CD14-positive monocyte (primary cell): Measurements from ENCODE around the gene TTC12. TPM values are rescaled to one million over a fixed set of nuclear protein-coding genes. Genes with fewer than 3 reads are reported as not detected.

ENCODE experiments used
- DNase-seq, 3 donors: peaks; one replicate each; pipeline ENCODE4 v3.0.0-alpha.2; 2011 to 2022
- H2AFZ ChIP-seq: 2 replicates; pipeline ENCODE4 v1.6.0; 2012; ENCODE audit warnings: mild to moderate bottlenecking, low read depth, low read length, inconsistent platforms; ENCODE audit not compliant: insufficient read depth, poor library complexity, severe bottlenecking
- H3K27ac ChIP-seq, 2 donors: 1 replicate in 1 of 2; 2 replicates in 1 of 2; pipeline ENCODE4 v1.5.1; 2012 to 2013; ENCODE audit warnings: low read length in 2 of 2, control low read depth in 1 of 2, inconsistent platforms in 1 of 2, low read depth in 1 of 2, mild to moderate bottlenecking in 1 of 2
- H3K27me3 ChIP-seq, 2 donors: one replicate each; pipeline versions ENCODE4 v1.6.0 to v1.6.1; 2011 to 2013; ENCODE audit warnings: low read length in 2 of 2; ENCODE audit not compliant: control insufficient read depth in 2 of 2, insufficient read depth in 2 of 2
- H3K36me3 ChIP-seq, 2 donors: replicated peaks in 1 of 2; 1 replicate in 1 of 2; 2 replicates in 1 of 2; pipeline versions ENCODE4 v1.5.1 to v1.6.1; 2012 to 2013; ENCODE audit warnings: low read length in 2 of 2, control low read depth in 1 of 2, inconsistent platforms in 1 of 2, mild to moderate bottlenecking in 1 of 2; ENCODE audit not compliant: insufficient read depth in 2 of 2, control insufficient read depth in 1 of 2
- H3K4me1 ChIP-seq, 2 donors: 1 replicate in 1 of 2; 2 replicates in 1 of 2; pipeline versions ENCODE4 v1.5.1 to v1.6.1; 2012 to 2013; ENCODE audit warnings: low read length in 2 of 2, control low read depth in 1 of 2, inconsistent platforms in 1 of 2, mild to moderate bottlenecking in 1 of 2, moderate library complexity in 1 of 2; ENCODE audit not compliant: insufficient read depth in 2 of 2, control insufficient read depth in 1 of 2
- H3K4me2 ChIP-seq: replicated peaks from 2 replicates; pipeline ENCODE3; 2012; ENCODE audit warnings: low read length, moderate library complexity, mild to moderate bottlenecking; ENCODE audit not compliant: poor library complexity, severe bottlenecking; ENCODE audit errors: extremely low read depth
- H3K4me3 ChIP-seq, 3 experiments: fragments of 200-600 bp in 1 of 3; sonication (generic) in 1 of 3; replicated peaks in 1 of 3; 1 replicate in 2 of 3; 2 replicates in 1 of 3; pipeline ENCODE4 v1.5.1; 2011 to 2013; ENCODE audit warnings: low read length in 3 of 3, mild to moderate bottlenecking in 3 of 3, control low read depth in 2 of 3, low read depth in 2 of 3, inconsistent platforms in 1 of 3, moderate library complexity in 1 of 3
- H3K79me2 ChIP-seq: 2 replicates; pipeline ENCODE4 v1.6.0; 2012; ENCODE audit warnings: mild to moderate bottlenecking, control low read depth, inconsistent platforms, low read length, moderate library complexity; ENCODE audit not compliant: insufficient read depth
- H3K9ac ChIP-seq: 2 replicates; pipeline ENCODE4 v1.6.0; 2017; ENCODE audit warnings: low read length, mild to moderate bottlenecking; ENCODE audit not compliant: insufficient read depth, poor library complexity, severe bottlenecking
- H3K9me3 ChIP-seq, 2 donors: replicated peaks in 1 of 2; 1 replicate in 1 of 2; 2 replicates in 1 of 2; pipeline versions ENCODE4 v1.5.1 to v1.6.1; 2012 to 2013; ENCODE audit warnings: low read length in 2 of 2, control low read depth in 1 of 2; ENCODE audit not compliant: control insufficient read depth in 1 of 2, insufficient read depth in 1 of 2
- H4K20me1 ChIP-seq: 2 replicates; pipeline ENCODE4 v1.6.0; 2012; ENCODE audit warnings: mild to moderate bottlenecking, low read length, control low read depth, moderate library complexity; ENCODE audit not compliant: insufficient read depth
- H3K27ac Mint-ChIP-seq, 7 donors: one replicate each; pipeline ENCODE4 v1.8.0; 2020; ENCODE audit warnings: mild to moderate bottlenecking in 7 of 7, mixed read lengths in 7 of 7, moderate library complexity in 6 of 7, inconsistent platforms in 2 of 7
- H3K27me3 Mint-ChIP-seq, 3 donors: one replicate each; pipeline ENCODE4 v1.8.0; 2021 to 2022; ENCODE audit warnings: low read depth in 3 of 3, mild to moderate bottlenecking in 3 of 3, mixed read lengths in 3 of 3, moderate library complexity in 3 of 3, inconsistent platforms in 1 of 3
- H3K36me3 Mint-ChIP-seq, 2 donors: one replicate each; pipeline ENCODE4 v1.8.0; 2020; ENCODE audit warnings: mixed read lengths in 2 of 2, inconsistent platforms in 1 of 2, mild to moderate bottlenecking in 1 of 2
- H3K4me1 Mint-ChIP-seq: one replicate; pipeline ENCODE4 v1.8.0; 2020; ENCODE audit warnings: mild to moderate bottlenecking, mixed read lengths
- H3K4me3 Mint-ChIP-seq, 2 donors: one replicate each; pipeline ENCODE4 v1.8.0; 2020; ENCODE audit warnings: mild to moderate bottlenecking in 2 of 2, mixed read lengths in 2 of 2, moderate library complexity in 1 of 2
- H3K9me3 Mint-ChIP-seq, 7 donors: one replicate each; pipeline ENCODE4 v1.8.0; 2020 to 2022; ENCODE audit warnings: mixed read lengths in 7 of 7, mild to moderate bottlenecking in 6 of 7, moderate library complexity in 6 of 7, inconsistent platforms in 2 of 7
- WGBS: methylation state at CpG from one replicate; pipeline ENCODE4 v1.1.5; 2013; ENCODE audit warnings: missing lambda C conversion rate; ENCODE audit not compliant: insufficient coverage; 5-methylcytosine and 5-hydroxymethylcytosine counted together
- intact Hi-C, 2 donors: fragments of 100-400 bp; cut with micrococcal nuclease; formaldehyde crosslinking; loops; one replicate each; pipeline versions ENCODE4 v1.15.0 to v1.15.1; 2023
- polyA plus RNA-seq, 3 donors: library from polyadenylated mRNA; depleted of rRNA in 1 of 3; unstranded in 2 of 3; stranded (reverse) in 1 of 3; fragments of 300-500 nt in 2 of 3; fragments of >200 nt in 1 of 3; fragmentation: Illumina TruSeq in 2 of 3; gene quantifications; 1 replicate in 2 of 3; 2 replicates in 1 of 3; pipeline ENCODE4 v1.2.3, GENCODE V29; 2012 to 2021
- TF ChIP-seq, protein P1 (sequence below): fragments of 200-600 bp; IDR thresholded peaks from one replicate; pipeline ENCODE4 v1.8.0; 2022; ENCODE audit warnings: antibody characterized with exemption, mild to moderate bottlenecking

The TTC12 gene
- polyA plus RNA-seq, 3 donors: 1.7 to 3.0 (median 2.4) TPM

DNA sequence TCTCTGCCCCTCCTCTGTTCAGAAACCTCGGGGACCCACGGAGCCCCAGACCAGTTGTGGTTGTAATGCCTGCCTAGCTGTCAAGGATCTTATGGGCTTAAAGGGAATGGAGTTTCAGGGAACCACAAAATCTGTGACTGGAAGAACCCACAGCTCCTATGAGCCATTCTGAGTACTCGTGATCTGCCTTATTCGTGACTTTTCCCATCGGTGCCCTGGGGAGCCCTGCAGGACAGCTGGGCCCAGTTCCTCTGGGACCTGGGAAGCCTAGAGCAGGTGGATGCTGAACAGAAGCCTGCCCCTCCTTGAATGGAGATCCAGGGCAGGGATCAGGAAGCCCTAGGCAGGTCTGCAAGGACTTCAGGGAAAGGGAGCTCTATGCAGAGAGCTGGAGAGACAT lies 42.1 kb upstream of the TTC12 start:
- Histone ChIP-seq H3K9me3 (no peaks in the 10 kb centered on the region), H3K36me3 (no peaks in the 10 kb centered on the region), H3K4me3 (no peak overlapping the region), H3K4me1 (no peaks in the 10 kb centered on the region), H3K4me2 (no peak overlapping the region), H3K27me3 (no peaks in the 10 kb centered on the region), H3K27ac (no peak overlapping the region), H2AFZ (no peak overlapping the region), H3K9ac (no peak overlapping the region), H3K79me2 (no peaks in the 10 kb centered on the region), H4K20me1 (no peaks in the 10 kb centered on the region)
- DNase-seq: no peak
- intact Hi-C loops: no loop called here
- Mint-ChIP-seq H3K4me3 (no peak overlapping the region), H3K27me3 (peaks cover 6 to 13% (median 12%) of the 10 kb centered on the region in 3 donors), H3K9me3 (peaks cover 0 to 2% (median 0%) of the 10 kb centered on the region in 7 donors), H3K36me3 (no peaks in the 10 kb centered on the region), H3K4me1 (no peaks in the 10 kb centered on the region), H3K27ac (no peak overlapping the region)
- 69% methylated on average over 5 of the region's 5 CpGs for WGBS
- TF ChIP-seq, protein P1, sequence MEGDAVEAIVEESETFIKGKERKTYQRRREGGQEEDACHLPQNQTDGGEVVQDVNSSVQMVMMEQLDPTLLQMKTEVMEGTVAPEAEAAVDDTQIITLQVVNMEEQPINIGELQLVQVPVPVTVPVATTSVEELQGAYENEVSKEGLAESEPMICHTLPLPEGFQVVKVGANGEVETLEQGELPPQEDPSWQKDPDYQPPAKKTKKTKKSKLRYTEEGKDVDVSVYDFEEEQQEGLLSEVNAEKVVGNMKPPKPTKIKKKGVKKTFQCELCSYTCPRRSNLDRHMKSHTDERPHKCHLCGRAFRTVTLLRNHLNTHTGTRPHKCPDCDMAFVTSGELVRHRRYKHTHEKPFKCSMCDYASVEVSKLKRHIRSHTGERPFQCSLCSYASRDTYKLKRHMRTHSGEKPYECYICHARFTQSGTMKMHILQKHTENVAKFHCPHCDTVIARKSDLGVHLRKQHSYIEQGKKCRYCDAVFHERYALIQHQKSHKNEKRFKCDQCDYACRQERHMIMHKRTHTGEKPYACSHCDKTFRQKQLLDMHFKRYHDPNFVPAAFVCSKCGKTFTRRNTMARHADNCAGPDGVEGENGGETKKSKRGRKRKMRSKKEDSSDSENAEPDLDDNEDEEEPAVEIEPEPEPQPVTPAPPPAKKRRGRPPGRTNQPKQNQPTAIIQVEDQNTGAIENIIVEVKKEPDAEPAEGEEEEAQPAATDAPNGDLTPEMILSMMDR: no peak

DNA sequence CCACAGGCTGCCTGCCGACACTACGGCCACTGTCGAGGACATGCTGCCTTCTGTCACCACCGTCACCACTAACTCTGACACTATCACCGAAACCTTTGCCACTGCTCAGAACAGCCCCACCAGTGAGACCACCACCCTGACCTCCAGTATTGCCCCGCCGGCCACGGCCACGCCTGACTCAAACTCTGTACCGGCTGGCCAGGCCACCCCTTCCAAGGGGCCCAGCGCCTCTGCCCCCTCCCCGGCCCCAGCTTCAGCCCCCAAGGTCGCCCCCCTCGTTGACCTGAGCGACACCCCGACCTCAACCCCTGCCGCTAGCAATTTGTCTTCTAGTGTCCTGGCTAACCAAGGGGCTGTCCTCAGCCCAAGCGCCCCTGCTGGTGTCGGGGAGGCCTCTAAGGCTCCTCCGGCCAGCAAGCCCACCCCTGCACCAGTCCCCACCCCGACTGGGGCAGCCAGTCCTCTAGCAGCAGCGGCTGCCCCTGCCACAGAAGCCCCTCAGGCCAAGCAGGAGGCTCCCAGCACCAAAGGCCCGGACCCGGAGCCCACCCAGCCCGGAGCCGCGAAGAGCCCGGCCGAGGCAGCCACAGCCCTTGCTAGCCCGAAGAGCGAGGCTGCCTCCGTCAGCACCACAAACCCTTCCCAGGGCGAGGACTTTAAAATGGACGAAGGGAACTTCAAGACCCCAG lies 41.3 kb upstream of the TTC12 start:
- Histone ChIP-seq H2AFZ (no peak overlapping the region), H3K9me3 (no peaks in the 10 kb centered on the region), H3K79me2 (no peaks in the 10 kb centered on the region), H3K27me3 (no peaks in the 10 kb centered on the region), H3K4me3 (no peak overlapping the region), H3K27ac (no peak overlapping the region), H3K4me2 (no peak overlapping the region), H3K4me1 (no peaks in the 10 kb centered on the region), H3K36me3 (no peaks in the 10 kb centered on the region), H4K20me1 (no peaks in the 10 kb centered on the region), H3K9ac (no peak overlapping the region)
- no peak overlapping the region for H3K4me3 Mint-ChIP-seq
- peak overlapping the region in 1 of 7 donors; percentile 15 for H3K27ac Mint-ChIP-seq
- TF ChIP-seq, protein P1: no peak
- H3K36me3 Mint-ChIP-seq: no peaks in the 10 kb centered on the region
- H3K9me3 Mint-ChIP-seq: no peaks in the 10 kb centered on the region
- 89% methylated on average over 31 of the region's 34 CpGs for WGBS
- H3K27me3 Mint-ChIP-seq: peaks cover 6 to 10% (median 9%) of the 10 kb centered on the region in 3 donors
- no peaks in the 10 kb centered on the region for H3K4me1 Mint-ChIP-seq
- intact Hi-C loops: no loop called here
- no peak for DNase-seq
